Stimulated activated CD4-positive, alpha-beta T cell treated with anti-CD3 and anti-CD28 coated beads, TNF-alpha, amount 100 ng/mL, for 4 hours (primary cell): Measurements from ENCODE around the gene SLC2A8.

ENCODE experiments used
- DNase-seq, 3 experiments: peaks; one replicate each; pipeline ENCODE4 v3.0.0-alpha.2; 2020; ENCODE audit warnings: low read depth in 3 of 3

The SLC2A8 gene

DNA sequence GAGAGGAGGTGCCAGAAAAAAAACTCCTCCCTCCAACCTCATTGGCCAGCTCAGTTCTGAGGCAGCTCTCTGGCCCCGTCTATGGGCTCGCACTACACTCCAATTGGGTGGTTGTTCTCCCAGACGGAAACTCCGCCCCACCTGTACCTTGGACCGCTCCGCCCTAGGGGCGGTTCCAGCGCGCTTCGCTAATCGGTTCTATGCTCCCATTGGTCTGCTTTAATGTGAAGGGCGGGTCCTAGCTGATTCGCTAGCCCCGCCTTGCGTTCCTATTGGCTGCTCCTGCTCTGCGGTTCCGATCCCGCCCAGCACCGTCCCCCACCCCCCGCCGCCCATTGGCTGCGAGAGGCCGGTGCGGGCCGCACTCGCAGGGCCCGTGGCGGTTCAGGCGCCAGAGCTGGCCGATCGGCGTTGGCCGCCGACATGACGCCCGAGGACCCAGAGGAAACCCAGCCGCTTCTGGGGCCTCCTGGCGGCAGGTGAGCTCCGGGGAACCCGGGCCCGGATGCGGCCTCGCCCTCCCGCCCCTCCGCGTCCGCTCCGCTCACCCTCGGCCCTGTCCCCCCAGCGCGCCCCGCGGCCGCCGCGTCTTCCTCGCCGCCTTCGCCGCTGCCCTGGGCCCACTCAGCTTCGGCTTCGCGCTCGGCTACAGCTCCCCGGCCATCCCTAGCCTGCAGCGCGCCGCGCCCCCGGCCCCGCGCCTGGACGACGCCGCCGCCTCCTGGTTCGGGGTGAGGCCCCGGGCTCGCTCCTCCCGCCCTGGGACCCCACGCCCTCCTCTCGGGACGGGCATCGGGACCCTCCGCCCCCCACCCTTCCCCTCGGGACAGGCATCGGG is at the start of gene SLC2A8:
Gene SLC2A8 (plus strand): TSS at position 362 of the 838 bp plus-strand sequence. CDS start 62 bp downstream, at position 424.
- peak; percentile 55 to 67 (median 65) for DNase-seq

GRCh38 chr9:127347831-127348776 is 48.9 kb upstream of the SLC2A8 start:
- DNase-seq = no peak

- no peak for DNase-seq
Measured at GRCh38 chr9:127349483-127350113, 47.4 kb upstream of the SLC2A8 start.

- DNase-seq = no peak
Measured at GRCh38 chr9:127351182-127352166, 45.5 kb upstream of the SLC2A8 start.

DNA sequence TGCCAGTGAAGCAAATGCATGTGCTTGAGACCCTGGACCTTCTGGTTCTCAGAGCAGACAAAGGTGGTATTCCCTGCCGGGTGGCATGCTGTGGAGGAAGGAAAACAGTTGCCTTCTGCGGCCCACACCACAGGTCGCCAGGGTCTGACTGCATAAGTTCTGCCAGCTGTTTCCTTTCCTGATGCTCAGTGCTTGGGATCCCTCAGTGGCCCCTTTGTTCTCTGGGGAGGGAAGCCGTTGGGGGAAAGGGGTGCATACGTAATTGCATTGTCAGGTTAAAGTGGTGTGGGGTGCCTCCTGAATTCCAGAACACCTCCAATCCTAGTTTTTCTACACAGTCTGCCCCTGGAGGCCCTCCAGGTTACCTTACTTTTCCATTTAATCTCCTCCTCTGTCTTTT is 43.1 kb upstream of the SLC2A8 start:
- no peak for DNase-seq

DNA sequence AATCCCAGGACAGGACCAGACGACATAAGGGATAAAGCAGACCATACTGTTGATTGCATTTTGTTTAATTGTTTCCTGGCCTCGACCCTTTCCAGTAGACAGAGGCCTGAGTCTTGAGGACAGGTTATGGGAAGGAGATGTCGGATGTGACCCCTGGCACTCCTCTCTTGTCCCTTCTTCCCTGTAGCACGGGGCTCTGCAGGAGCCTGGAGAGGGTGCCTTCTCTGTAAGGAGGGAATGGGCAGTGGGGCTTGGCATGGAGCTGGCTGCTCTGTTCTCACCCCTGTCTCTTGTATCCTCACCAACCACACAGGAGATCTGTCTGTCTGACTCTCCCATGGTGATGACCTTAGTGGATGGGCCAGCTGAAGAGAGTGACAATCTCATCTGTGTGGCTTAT is 40.1 kb upstream of the SLC2A8 start:
- no peak for DNase-seq

GRCh38 chr9:127358023-127358535 is 38.9 kb upstream of the SLC2A8 start:
- DNase-seq = no peak

- DNase-seq = no peak
Measured at GRCh38 chr9:127358770-127359169, 38.2 kb upstream of the SLC2A8 start.

- no peak for DNase-seq
Measured at GRCh38 chr9:127360250-127360649, 36.7 kb upstream of the SLC2A8 start.

DNA sequence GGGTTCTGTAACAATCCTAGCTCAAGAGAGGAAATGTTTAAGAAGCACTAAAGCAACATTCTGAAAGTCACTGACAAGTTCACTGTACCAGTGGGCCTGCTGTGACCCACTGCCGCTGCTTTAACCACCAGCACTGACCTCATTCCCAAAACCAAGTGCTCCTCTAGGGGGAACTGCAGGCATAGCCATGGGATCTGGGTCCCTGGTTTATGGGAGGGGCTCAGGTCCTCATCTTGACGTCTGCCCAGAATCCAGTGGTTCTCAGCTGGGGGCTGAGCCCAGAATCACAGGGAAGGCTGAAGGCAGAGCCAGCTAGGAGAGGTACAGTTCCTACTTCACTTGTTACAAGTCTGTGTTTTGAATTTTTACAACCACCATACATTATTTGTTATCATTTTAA is 36.1 kb upstream of the SLC2A8 start:
- DNase-seq = no peak

GRCh38 chr9:127361561-127361960 is 35.4 kb upstream of the SLC2A8 start:
- no peak for DNase-seq

DNA sequence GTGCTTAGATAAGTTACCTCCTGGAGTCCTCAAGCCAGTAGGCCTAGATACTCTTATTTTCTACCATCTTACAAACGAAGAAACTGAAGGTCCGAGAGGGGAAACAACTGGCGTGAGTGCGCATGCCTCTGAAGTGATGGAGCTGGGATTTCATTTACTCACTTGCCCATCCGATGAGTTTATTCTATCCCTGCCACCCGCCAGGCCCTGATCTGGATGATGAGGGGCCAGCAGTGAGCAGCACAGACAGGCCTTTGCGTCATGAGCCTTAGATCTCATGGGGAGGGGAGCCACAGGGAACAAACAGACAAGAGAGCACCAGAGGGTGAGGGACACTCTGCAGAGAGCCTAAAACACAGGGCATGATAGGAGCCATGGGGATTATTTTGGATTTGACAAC is 34.1 kb upstream of the SLC2A8 start:
- no peak for DNase-seq

DNA sequence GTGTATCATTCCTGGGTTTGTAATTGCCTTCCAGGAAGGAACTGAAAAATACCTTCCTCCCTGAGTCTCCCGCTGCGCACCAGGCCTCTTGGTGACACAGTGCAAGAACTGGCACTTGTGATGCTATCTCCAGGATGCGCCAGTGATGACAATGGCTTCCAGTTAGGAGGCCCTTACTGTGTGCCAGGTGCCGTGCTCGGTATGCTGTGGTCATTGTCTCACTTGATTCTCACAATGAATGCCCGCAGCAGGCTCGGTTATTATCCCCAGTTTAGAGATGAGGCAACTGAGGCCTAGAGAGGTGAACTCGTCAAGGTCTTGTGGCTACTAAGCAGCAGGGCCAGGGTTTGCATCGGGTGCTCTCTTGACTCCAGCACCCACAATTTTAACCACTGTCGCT is 31.5 kb upstream of the SLC2A8 start:
- no peak for DNase-seq

- no peak for DNase-seq
Measured at GRCh38 chr9:127366594-127366993, 30.4 kb upstream of the SLC2A8 start.

- no peak for DNase-seq
Measured at GRCh38 chr9:127368852-127369402, 28.0 kb upstream of the SLC2A8 start.

- no peak for DNase-seq
Measured at GRCh38 chr9:127369428-127369827, 27.5 kb upstream of the SLC2A8 start.

GRCh38 chr9:127370147-127370579 is 26.8 kb upstream of the SLC2A8 start:
- no peak for DNase-seq

DNA sequence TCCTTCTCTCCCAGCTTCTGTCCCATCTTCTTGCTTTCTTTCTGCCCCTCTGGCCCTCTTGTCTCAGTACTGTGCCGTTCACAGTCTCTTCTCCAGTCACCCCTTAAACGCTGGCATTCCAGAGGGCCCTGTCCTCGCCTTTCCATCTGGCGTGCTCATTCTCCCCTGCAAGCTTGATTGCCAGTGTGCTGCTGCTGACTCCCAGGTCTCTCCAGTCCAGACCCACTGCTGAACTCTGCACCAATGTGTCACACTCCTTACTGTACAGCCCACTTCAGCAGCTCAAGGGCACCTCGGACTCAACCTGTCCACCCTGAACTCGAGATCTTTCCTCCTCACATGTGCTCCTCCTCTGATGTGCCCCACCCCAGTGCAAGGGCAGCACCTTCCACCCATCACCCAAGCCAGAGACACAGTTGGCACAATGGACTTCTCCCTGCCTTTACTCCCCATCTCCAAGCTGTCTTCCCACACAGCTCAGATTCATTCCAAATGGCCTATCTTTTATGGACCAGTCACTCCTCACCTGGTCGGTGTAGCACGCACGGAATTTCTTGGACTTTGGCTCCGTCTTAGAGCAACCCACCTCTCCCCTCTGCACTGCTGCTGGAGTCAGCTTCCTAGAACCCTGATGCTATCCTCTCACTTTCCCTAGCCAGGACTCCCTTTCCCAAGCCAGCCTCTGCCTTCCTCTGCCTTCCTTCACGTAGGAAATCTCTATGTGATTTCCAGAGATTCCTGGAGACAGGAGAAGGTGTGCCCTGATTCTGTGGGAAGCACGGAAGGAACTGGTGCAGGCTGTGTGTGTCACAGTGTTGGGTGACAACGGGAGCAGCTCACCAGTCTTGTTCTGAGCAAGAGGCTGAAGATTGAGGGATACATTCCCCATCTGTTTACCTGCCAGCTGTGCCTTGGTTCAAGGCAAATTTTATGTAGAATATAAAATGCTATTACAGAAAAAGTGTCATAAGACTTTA is 26.0 kb upstream of the SLC2A8 start:
- no peak for DNase-seq

- DNase-seq = no peak
Measured at GRCh38 chr9:127380479-127380878, 16.5 kb upstream of the SLC2A8 start.
